ENCODE measurements around the gene VPREB3.

VPREB3 gene

DNA sequence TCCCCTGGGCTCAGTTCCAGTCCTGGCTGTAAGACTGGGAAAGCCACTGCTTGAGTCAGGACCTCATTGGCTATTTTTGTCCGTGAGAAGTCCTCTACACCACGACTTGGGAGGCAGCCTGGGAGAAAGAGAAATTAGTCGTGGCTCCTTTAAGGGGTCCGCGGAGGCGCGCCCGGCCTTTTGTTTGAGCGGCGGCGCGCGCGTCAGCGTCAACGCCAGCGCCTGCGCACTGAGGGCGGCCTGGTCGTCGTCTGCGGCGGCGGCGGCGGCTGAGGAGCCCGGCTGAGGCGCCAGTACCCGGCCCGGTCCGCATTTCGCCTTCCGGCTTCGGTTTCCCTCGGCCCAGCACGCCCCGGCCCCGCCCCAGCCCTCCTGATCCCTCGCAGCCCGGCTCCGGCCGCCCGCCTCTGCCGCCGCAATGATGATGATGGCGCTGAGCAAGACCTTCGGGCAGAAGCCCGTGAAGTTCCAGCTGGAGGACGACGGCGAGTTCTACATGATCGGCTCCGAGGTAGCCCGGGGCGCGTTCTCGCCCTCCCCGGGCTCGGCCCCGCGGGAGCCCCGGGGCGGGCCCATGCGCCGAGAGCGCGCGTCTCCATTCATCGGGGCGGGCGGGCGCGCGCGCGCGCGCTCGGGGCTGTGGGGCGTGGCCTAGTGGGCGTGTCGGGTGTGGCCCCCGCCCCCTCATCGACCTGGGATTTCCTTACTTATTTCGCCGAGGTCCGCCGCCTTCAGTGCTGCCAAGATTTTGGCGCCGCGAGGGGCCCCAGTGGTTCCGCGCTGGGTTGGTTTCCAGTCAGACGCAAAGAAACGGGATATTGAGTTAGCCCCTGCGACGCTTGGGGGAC, 32.8 kb upstream of the VPREB3 start, which contains the start of gene SMARCB1:
Gene SMARCB1 (plus strand): TSS at position 215 of the 848 bp plus-strand sequence. CDS start 204 bp downstream, at position 419.
- peak within 1 kb of the TSS; percentile 85 for H3K4me3 ChIP-seq (ENCODE audit: low read depth, low read length)
- peak within 1 kb of the TSS; percentile 97 for H3K27ac ChIP-seq
- TF ChIP-seq, protein P1, sequence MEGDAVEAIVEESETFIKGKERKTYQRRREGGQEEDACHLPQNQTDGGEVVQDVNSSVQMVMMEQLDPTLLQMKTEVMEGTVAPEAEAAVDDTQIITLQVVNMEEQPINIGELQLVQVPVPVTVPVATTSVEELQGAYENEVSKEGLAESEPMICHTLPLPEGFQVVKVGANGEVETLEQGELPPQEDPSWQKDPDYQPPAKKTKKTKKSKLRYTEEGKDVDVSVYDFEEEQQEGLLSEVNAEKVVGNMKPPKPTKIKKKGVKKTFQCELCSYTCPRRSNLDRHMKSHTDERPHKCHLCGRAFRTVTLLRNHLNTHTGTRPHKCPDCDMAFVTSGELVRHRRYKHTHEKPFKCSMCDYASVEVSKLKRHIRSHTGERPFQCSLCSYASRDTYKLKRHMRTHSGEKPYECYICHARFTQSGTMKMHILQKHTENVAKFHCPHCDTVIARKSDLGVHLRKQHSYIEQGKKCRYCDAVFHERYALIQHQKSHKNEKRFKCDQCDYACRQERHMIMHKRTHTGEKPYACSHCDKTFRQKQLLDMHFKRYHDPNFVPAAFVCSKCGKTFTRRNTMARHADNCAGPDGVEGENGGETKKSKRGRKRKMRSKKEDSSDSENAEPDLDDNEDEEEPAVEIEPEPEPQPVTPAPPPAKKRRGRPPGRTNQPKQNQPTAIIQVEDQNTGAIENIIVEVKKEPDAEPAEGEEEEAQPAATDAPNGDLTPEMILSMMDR (IDR thresholded peaks at IDR 0.05) = no peak
- peak within 1 kb of the TSS; percentile 74 for H2AFZ ChIP-seq
- peak within 1 kb of the TSS; percentile 98 for H3K9ac ChIP-seq
- no peaks in the 10 kb centered on the region for H3K9me3 ChIP-seq (ENCODE audit: control insufficient read depth, low read length)
- peaks cover 15% of the 10 kb centered on the region for H3K79me2 ChIP-seq
- H3K36me3 ChIP-seq (ENCODE audit: control insufficient read depth, insufficient read depth, low read length) = no peaks in the 10 kb centered on the region
- H3K27me3 ChIP-seq (ENCODE audit: control insufficient read depth, insufficient read depth, low read length) = no peaks in the 10 kb centered on the region
- peak within 1 kb of the TSS; percentile 68 for H3K4me2 ChIP-seq (ENCODE audit: low read length)
- H3K4me1 ChIP-seq = peaks cover 3% of the 10 kb centered on the region

DNA sequence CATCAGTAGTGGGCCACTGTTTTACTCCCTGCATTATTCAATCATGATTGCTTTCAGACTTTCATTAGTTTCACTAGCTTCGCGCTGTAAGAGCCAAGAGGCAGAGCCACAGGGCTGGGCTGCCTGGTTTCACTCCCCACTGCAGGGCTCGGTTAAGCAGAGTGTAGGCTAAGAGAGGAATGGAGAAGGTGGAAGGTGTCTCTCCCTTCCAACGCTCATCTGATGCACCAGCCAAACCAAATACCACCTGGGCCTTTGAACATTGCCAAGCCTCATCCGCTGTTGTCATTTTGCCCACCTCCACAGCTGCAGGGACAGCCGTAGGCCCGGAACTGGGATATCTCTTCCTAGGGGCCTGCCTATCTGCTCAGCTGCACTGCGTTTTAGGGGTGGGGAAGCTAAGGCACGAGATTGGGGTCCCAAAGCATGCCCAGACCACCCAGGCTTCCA, 32.1 kb upstream of the VPREB3 start:
- H2AFZ ChIP-seq = peak overlapping the region; percentile 74
- H3K36me3 ChIP-seq (ENCODE audit: control insufficient read depth, insufficient read depth, low read length) = no peaks in the 10 kb centered on the region
- H3K27me3 ChIP-seq (ENCODE audit: control insufficient read depth, insufficient read depth, low read length) = no peaks in the 10 kb centered on the region
- peak overlapping the region; percentile 85 for H3K4me3 ChIP-seq (ENCODE audit: low read depth, low read length)
- no peak overlapping the region for H3K9ac ChIP-seq
- H3K79me2 ChIP-seq = peaks cover 12% of the 10 kb centered on the region
- H3K4me2 ChIP-seq (ENCODE audit: low read length) = peak overlapping the region; percentile 68
- TF ChIP-seq, protein P1 (IDR thresholded peaks at IDR 0.05) = no peak
- H3K4me1 ChIP-seq = peaks cover 3% of the 10 kb centered on the region
- no peaks in the 10 kb centered on the region for H3K9me3 ChIP-seq (ENCODE audit: control insufficient read depth, low read length)
- H3K27ac ChIP-seq = peak overlapping the region; percentile 97

DNA sequence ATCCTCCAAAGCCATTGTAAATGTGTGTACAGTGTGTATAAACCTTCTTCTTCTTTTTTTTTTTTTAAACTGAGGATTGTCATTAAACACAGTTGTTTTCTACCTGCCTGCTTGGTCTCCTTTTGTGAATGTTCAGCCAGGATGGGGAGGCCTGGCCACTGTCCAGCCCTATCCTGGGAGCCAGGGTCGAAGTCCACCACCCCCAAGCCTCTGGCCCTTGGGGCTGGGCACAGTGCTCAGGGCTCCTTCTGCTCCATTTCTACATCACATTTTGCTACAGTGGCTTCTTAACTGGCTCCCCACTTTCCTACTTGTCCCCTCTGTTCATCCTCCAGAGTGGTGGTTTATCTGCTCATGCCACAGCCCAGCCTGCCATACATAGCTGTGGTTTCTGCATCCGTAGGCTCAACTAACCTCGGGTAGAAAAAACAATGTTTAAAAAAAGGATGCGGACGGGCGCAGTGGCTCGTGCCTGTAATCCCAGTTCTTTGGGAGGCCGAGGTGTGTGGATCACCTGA, 30.0 kb upstream of the VPREB3 start:
- H3K27ac ChIP-seq = no peak overlapping the region
- H3K4me1 ChIP-seq = peaks cover 3% of the 10 kb centered on the region
- TF ChIP-seq, protein P1 (IDR thresholded peaks at IDR 0.05) = no peak

DNA sequence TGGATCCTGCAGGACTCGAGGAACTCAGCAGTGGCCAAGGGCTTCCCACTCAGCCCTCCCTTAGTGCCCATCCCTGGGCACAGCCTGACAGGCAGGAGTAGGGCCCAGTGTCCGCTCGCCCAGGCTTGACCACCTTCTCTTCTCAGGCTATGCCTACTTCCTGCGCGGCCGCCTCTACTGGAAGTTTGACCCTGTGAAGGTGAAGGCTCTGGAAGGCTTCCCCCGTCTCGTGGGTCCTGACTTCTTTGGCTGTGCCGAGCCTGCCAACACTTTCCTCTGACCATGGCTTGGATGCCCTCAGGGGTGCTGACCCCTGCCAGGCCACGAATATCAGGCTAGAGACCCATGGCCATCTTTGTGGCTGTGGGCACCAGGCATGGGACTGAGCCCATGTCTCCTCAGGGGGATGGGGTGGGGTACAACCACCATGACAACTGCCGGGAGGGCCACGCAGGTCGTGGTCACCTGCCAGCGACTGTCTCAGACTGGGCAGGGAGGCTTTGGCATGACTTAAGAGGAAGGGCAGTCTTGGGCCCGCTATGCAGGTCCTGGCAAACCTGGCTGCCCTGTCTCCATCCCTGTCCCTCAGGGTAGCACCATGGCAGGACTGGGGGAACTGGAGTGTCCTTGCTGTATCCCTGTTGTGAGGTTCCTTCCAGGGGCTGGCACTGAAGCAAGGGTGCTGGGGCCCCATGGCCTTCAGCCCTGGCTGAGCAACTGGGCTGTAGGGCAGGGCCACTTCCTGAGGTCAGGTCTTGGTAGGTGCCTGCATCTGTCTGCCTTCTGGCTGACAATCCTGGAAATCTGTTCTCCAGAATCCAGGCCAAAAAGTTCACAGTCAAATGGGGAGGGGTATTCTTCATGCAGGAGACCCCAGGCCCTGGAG, 29.3 kb upstream of the VPREB3 start:
- Histone ChIP-seq H3K9me3 (ENCODE audit: control insufficient read depth, low read length) (no peaks in the 10 kb centered on the region), H3K27ac (no peak overlapping the region), H3K9ac (no peak overlapping the region)

More for the DNA sequence above, 30.0 kb upstream of the VPREB3 start:
- no peak overlapping the region for H2AFZ ChIP-seq
- H3K4me3 ChIP-seq (ENCODE audit: low read depth, low read length) = no peak overlapping the region
- H3K36me3 ChIP-seq (ENCODE audit: control insufficient read depth, insufficient read depth, low read length) = no peaks in the 10 kb centered on the region
- peaks cover 3% of the 10 kb centered on the region for H3K79me2 ChIP-seq
- no peak overlapping the region for H3K9ac ChIP-seq
- H3K9me3 ChIP-seq (ENCODE audit: control insufficient read depth, low read length) = no peaks in the 10 kb centered on the region
- no peak overlapping the region for H3K4me2 ChIP-seq (ENCODE audit: low read length)
- H3K27me3 ChIP-seq (ENCODE audit: control insufficient read depth, insufficient read depth, low read length) = no peaks in the 10 kb centered on the region

More for the DNA sequence above, 29.3 kb upstream of the VPREB3 start:
- Histone ChIP-seq H2AFZ (no peak overlapping the region), H3K4me1 (peaks cover 3% of the 10 kb centered on the region), H3K79me2 (peaks cover 3% of the 10 kb centered on the region), H3K4me3 (ENCODE audit: low read depth, low read length) (no peak overlapping the region), H3K36me3 (ENCODE audit: control insufficient read depth, insufficient read depth, low read length) (no peaks in the 10 kb centered on the region), H3K4me2 (ENCODE audit: low read length) (no peak overlapping the region), H3K27me3 (ENCODE audit: control insufficient read depth, insufficient read depth, low read length) (no peaks in the 10 kb centered on the region)
- TF ChIP-seq, protein P1 (IDR thresholded peaks at IDR 0.05) = no peak

Data from parathyroid adenoma (tissue), 2 donors.